Fibroblast of skin of left biceps (primary cell): Measurements from ENCODE around the gene PIGP.
"Not testable (repeated sequence)": the region's sequence is repeated elsewhere in the genome, so short reads cannot be mapped to it uniquely, and the experiment has no call there.

Experiments used
- DNase-seq, 2 experiments: peaks; one replicate each; pipeline ENCODE4 v3.0.0-alpha.2; 2013; ENCODE audit warnings: low read depth in 2 of 2

Gene PIGP

GRCh38 chr21:37072988-37073416 lies at the start of gene PIGP, which contains the start of gene TTC3:
Gene PIGP, minus strand, starts transcription at chr21:37073071. Its CDS starts 556 bp downstream, at chr21:37072515.
Gene TTC3, plus strand, starts transcription at chr21:37073254. Its CDS starts 14,004 bp downstream, at chr21:37087258.
- DNase-seq, result peak; percentile 91 to 94

DNA sequence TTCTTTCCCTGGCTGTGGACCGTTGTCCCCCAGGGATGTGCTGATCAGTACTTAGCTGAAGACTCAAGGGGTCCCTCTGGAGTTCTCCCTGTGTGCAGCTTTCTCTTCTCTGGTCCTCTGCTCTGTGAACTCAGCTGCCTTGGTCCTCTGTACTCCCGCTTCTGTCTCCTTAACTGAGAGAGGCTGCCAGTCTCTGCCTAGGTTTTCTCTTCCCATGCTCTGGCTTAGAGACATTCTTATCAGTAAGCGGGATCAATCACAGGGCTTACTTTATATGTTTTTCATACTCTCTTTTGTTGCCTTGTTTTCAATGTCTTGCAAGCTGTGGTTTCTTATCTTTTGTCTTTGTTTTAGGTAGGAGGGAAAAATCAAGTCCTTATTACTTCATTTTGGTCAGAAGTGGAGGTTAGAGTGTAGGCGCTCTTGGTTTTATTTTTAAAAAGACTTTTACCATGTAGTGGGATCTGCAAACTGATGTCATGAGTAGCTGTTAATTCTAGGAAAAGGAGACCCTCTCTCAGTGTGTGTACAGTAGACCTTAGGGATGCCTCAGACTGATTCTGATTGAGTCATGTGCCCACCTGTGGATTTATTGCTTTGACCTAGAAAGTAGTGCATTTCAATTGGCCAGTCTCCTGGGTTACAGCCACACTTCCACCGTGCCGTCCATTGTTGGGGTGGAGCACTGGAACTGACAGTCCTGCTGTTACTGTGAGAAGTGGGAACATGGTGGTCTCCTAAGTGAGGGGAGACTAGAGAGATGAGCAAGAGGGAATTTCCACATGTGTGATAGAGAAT lies 46.7 kb upstream of the PIGP start:
- no peak for DNase-seq

- DNase-seq, result no peak
Measured at GRCh38 chr21:37118187-37118826, 45.4 kb upstream of the PIGP start.

DNA sequence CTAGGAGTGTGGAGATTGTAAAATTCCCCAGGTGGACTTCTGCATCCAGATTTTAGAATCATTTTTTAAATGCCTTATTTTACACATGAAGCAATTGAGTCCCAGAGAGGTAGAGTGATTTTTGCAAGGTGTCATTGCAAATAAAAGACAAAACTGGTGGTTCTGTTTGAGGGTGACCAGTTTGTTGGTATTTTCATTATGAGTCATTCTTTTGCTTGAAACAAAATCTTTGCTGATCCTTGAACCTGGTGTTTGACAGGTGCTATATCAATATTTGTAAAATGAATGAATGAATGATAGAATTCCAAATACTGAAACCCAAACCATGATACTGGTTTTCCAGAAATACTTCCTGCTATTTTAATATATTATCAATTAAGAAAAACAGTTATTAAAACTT lies 44.3 kb upstream of the PIGP start:
- no peak for DNase-seq

DNA sequence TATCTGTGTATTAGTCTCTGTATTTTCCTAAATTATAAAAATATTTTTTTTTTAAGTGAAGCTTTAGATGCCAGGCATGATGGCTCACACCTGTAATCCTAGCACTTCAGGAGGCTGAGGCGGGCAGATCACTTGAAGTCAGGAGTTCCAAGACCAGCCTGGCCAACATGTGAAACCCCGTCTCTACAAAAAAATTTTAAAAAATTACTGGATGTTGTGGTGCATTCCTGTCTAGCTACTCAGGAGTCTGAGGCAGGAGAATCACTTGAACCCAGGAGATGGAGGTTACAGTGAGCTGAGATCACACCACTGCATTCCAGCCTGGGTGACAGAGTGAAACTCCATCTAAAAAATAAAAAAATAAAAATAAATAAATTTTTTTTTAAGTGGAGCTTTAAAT lies 43.6 kb upstream of the PIGP start:
- not testable (repeated sequence) for DNase-seq

- DNase-seq, result not testable (repeated sequence)
Measured at GRCh38 chr21:37114301-37114700, 41.4 kb upstream of the PIGP start.

GRCh38 chr21:37111029-37111428 lies 38.2 kb upstream of the PIGP start:
- not testable (repeated sequence) for DNase-seq

GRCh38 chr21:37106998-37107397 lies 34.1 kb upstream of the PIGP start:
- no peak for DNase-seq

- DNase-seq, result not testable (repeated sequence)
Measured at GRCh38 chr21:37102746-37103145, 29.9 kb upstream of the PIGP start.

GRCh38 chr21:37101384-37101783 lies 28.5 kb upstream of the PIGP start:
- no peak for DNase-seq

GRCh38 chr21:37100316-37100715 lies 27.4 kb upstream of the PIGP start:
- DNase-seq, result no peak

DNA sequence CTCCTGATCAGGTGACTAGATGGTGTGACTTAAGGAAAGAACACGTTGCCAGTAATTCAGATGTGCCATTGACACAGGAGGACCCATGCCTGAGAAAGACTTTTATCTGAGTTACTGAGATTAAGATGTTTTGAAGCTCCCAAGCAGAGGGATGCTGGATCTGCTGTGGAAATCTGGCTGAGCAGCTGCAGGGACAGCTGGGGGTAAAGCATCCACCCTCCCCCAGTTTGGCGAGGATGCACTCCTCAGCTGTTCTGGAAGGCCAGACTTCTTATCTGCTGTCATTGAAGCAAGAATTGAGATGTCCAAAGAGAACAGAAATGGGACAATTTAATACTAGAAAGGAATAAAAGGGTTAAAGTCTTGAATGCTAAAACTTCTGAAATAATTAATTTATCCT lies 25.9 kb upstream of the PIGP start:
- no peak for DNase-seq

GRCh38 chr21:37095821-37096220 lies 22.9 kb upstream of the PIGP start:
- no peak for DNase-seq

DNA sequence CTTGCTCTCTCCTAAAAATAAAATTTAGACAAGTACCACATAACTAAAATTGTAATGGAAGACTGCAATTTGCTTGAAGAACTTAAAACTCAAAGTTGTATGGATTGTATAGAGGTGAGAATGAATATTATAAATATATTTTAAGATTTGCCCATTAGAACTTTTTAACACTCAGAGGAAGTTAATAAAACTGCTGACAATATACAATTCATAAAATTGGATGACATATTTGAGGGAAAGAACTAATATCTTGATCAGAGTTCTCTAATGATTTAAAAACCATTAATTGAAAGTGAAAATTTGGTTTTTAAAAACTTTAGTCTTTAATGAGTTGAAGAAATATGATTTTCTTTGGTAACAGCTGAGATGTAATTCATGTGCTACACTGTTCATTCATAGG lies 21.1 kb upstream of the PIGP start:
- DNase-seq, result no peak

GRCh38 chr21:37088186-37088735 lies 15.4 kb upstream of the PIGP start:
- no peak for DNase-seq

DNA sequence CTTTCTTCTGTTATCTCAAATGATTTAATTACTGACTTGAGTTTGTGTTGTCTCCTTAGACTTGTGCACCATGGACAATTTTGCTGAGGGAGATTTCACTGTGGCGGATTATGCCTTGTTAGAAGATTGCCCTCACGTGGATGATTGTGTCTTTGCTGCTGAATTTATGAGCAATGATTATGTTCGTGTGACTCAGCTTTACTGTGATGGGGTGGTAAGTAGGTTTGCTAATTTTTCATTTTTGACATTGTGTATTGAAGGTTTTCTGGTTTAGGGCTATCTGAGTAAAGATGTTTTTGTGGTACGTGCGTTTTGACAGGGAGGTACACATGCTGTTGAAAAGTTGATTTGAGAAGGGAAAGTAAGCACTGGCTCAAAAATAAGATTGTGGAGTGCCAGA lies 14.3 kb upstream of the PIGP start:
- DNase-seq, result no peak

GRCh38 chr21:37085726-37086125 lies 12.9 kb upstream of the PIGP start:
- no peak for DNase-seq

DNA sequence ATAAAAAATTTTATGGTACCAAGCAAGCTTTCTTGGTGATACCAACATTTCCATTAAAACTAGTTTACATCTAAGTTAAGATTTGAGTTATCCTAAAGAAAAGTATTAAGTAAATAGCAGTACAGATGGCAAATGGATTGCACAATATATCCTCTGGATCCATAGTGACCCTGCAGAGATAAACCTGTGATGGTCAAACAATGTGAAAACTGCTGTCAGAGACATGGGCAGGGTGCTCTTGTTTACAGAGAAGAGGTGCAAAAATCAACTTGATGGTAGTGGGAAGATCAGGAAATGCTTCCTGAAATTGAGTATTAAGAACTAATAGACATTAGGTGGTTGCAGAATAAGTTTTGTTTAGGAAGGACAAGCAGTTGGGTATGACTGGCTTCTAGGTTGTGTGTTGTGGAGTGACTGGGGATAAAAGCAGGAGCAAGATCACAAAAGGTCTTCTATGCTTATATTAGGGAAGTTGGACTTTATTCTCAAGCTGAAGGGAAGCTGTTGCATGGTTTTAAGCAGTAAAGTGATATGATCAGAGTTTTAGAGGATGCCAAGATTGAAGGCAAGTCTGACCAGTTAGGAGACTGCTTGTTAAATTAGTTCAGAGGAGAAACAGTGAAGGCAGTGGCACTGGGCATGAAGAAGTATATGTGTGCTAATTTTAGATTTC lies 10.1 kb upstream of the PIGP start:
- no peak for DNase-seq

GRCh38 chr21:37082375-37082774 lies 9.5 kb upstream of the PIGP start:
- no peak for DNase-seq

DNA sequence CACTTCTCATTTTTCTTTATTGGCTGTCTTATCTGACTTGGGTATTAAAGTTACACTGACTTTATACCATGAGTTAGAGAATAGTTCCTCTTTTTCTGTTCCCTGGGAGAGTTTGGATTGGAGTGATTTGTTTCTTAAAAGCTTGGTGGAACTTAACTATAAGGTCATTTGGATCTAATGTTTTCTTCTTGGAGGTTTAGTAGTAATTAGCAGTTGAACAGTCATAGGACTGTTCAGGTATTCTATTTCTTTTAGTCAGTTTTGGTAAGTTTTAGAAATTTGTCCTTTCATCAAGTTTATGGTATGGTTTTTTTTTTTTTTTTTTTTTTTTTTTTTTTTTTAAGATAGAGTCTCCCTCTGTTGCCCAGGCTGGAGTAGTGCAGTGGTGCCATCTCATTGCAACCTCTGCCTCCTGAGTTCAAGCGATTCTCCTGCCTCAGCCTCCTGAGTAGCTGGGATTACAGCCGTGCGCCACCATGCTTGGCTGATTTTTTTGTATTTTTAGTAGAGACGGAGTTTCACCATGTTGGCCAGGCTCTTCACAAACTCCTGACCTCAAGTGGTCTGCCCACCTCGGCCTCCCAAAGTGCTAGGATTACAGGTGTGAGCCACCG lies 6.4 kb upstream of the PIGP start:
- no peak for DNase-seq

GRCh38 chr21:37077403-37077802 lies 4.5 kb upstream of the PIGP start:
- DNase-seq, result no peak
